ENCODE data around the gene PIK3C3. TPM values are rescaled to one million over a fixed set of nuclear protein-coding genes. Genes with fewer than 3 reads are reported as not detected.
A peak's percentile ranks its signal among the peaks of the same experiment; 100 is the strongest.

PIK3C3 gene
- total and polyA plus RNA-seq, 9 of the 15 experiments (the other 6 are each of a cell fraction or from before 2014, with no cell fraction given) = 27.0 to 101 (median 42.9) TPM

DNA sequence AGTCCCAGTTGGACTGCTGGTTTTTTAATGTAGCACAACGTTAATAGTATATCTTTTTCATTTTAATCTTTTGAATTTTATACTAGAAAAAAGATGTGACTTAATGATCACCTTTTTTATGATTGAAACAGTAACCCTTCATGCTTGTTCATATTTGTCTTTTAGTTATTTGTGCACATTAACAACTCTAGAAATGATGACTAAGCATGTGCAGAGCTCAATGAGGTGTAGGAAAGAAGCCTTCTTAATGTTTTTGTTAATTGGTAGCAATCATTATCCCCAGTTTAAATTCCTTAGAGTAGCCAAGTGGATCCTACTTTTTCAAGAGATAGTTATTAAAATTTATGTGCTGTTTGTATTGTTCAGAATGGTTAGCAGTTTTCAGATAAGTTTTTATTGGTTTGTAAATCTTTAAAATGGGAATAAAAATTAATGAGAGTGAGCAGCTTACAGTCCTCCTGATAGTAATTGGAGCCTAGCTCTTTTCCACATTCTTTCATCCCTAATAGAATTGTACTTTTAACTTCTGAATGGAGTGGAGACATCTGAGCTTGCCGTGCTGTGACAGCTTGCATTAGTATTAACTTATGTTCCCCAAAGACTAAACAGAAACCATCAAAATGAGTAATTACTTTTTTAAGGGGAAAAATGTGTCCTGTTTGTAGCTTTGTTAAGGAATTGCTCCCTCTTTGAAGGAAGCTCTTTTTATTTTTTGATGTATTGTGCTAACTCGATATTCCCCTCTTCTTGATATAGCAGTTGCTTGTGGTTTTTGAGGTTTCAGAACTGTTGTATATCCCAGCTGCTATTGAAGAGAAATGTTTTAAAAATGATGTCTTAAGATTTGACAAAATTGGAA is 17.3 kb downstream of the PIK3C3 start (continued):
- TF ChIP-seq, protein P1, sequence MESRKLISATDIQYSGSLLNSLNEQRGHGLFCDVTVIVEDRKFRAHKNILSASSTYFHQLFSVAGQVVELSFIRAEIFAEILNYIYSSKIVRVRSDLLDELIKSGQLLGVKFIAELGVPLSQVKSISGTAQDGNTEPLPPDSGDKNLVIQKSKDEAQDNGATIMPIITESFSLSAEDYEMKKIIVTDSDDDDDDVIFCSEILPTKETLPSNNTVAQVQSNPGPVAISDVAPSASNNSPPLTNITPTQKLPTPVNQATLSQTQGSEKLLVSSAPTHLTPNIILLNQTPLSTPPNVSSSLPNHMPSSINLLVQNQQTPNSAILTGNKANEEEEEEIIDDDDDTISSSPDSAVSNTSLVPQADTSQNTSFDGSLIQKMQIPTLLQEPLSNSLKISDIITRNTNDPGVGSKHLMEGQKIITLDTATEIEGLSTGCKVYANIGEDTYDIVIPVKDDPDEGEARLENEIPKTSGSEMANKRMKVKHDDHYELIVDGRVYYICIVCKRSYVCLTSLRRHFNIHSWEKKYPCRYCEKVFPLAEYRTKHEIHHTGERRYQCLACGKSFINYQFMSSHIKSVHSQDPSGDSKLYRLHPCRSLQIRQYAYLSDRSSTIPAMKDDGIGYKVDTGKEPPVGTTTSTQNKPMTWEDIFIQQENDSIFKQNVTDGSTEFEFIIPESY (CRISPR knock-in tag; IDR thresholded peaks at IDR 0.05) = no peak
- TF ChIP-seq HCFC1 (IDR thresholded peaks at IDR 0.05; ENCODE audit: low read depth, low read length) = no peak
- TF ChIP-seq, protein P2, sequence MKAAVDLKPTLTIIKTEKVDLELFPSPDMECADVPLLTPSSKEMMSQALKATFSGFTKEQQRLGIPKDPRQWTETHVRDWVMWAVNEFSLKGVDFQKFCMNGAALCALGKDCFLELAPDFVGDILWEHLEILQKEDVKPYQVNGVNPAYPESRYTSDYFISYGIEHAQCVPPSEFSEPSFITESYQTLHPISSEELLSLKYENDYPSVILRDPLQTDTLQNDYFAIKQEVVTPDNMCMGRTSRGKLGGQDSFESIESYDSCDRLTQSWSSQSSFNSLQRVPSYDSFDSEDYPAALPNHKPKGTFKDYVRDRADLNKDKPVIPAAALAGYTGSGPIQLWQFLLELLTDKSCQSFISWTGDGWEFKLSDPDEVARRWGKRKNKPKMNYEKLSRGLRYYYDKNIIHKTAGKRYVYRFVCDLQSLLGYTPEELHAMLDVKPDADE (conservative IDR thresholded peaks at IDR 0.05; ENCODE audit: control insufficient read depth, low read depth, low read length) = no peak
- peak; percentile 90 for TF ChIP-seq ZNF316 (IDR thresholded peaks at IDR 0.05)
- TF ChIP-seq, protein P3, sequence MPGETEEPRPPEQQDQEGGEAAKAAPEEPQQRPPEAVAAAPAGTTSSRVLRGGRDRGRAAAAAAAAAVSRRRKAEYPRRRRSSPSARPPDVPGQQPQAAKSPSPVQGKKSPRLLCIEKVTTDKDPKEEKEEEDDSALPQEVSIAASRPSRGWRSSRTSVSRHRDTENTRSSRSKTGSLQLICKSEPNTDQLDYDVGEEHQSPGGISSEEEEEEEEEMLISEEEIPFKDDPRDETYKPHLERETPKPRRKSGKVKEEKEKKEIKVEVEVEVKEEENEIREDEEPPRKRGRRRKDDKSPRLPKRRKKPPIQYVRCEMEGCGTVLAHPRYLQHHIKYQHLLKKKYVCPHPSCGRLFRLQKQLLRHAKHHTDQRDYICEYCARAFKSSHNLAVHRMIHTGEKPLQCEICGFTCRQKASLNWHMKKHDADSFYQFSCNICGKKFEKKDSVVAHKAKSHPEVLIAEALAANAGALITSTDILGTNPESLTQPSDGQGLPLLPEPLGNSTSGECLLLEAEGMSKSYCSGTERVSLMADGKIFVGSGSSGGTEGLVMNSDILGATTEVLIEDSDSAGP (CRISPR knock-in tag; IDR thresholded peaks at IDR 0.05) = no peak
- TF ChIP-seq MAFF (IDR thresholded peaks at IDR 0.05; ENCODE audit: low read length) = peak; percentile 78
- no peak for TF ChIP-seq CEBPB (tag; IDR thresholded peaks at IDR 0.05)
- TF ChIP-seq, protein P4, sequence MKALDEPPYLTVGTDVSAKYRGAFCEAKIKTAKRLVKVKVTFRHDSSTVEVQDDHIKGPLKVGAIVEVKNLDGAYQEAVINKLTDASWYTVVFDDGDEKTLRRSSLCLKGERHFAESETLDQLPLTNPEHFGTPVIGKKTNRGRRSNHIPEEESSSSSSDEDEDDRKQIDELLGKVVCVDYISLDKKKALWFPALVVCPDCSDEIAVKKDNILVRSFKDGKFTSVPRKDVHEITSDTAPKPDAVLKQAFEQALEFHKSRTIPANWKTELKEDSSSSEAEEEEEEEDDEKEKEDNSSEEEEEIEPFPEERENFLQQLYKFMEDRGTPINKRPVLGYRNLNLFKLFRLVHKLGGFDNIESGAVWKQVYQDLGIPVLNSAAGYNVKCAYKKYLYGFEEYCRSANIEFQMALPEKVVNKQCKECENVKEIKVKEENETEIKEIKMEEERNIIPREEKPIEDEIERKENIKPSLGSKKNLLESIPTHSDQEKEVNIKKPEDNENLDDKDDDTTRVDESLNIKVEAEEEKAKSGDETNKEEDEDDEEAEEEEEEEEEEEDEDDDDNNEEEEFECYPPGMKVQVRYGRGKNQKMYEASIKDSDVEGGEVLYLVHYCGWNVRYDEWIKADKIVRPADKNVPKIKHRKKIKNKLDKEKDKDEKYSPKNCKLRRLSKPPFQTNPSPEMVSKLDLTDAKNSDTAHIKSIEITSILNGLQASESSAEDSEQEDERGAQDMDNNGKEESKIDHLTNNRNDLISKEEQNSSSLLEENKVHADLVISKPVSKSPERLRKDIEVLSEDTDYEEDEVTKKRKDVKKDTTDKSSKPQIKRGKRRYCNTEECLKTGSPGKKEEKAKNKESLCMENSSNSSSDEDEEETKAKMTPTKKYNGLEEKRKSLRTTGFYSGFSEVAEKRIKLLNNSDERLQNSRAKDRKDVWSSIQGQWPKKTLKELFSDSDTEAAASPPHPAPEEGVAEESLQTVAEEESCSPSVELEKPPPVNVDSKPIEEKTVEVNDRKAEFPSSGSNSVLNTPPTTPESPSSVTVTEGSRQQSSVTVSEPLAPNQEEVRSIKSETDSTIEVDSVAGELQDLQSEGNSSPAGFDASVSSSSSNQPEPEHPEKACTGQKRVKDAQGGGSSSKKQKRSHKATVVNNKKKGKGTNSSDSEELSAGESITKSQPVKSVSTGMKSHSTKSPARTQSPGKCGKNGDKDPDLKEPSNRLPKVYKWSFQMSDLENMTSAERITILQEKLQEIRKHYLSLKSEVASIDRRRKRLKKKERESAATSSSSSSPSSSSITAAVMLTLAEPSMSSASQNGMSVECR (CRISPR knock-in tag; IDR thresholded peaks at IDR 0.05) = no peak
- TF ChIP-seq RFX5 (IDR thresholded peaks at IDR 0.05; ENCODE audit: low read depth, low read length) = no peak
- TF ChIP-seq KAT8 (IDR thresholded peaks at IDR 0.05; ENCODE audit: low read depth) = no peak
- TF ChIP-seq NFXL1 (CRISPR knock-in tag; IDR thresholded peaks at IDR 0.05) = no peak
- TF ChIP-seq ZNF263 (CRISPR knock-in tag; IDR thresholded peaks at IDR 0.05; ENCODE audit: borderline replicate concordance) = no peak
- no peak for TF ChIP-seq KHSRP (IDR thresholded peaks at IDR 0.05)
- no peak for TF ChIP-seq ZNF197 (CRISPR knock-in tag; IDR thresholded peaks at IDR 0.05; ENCODE audit: low read depth)
